ENCODE measurements around the gene EIF1AD. TPM values are rescaled to one million over a fixed set of nuclear protein-coding genes. Genes with fewer than 3 reads are reported as not detected.

EIF1AD gene
- total RNA-seq, 1 experiment from 2014 or later = 64.6 TPM

DNA sequence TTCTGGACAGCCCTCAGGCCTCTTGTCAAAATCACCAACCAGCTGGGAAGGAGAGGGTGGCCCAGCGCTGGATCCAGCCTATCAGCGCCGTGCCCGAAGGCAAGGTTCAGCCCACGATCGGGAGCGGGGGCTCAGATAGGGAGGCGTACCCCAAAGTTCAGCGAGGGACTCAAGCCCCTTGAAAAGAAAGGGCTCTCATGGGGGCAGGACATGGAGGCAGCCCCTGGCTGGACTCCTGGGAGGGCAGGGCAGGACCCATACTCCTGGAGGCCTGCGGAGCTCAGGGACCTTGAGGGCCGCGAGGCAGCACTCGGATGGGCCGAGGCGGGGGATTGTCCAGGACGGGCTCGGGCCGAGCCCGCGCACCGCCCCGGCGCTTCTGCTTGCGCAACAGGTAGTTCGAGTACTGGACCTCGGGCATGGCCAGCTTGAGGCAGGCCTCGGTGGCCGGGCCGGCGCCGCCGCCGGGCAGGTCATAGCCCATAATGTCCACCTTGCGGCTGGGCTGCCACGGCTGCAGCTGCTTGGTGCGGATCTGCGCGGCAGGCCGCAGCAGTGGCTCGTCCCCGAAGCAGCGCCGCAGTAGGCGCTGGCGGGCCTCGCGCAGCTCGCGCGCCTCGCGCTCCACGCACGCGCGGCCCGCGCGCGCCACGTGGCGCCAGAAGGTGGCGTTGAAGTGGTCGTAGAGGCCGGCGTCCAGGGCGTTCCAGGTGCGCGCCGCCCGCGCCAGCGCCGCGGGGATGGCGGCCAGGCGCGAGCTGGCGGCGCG lies 40.5 kb upstream of the EIF1AD start:
- intact Hi-C loops (cut with micrococcal nuclease; ENCODE audit: unreplicated experiment) (no loop called here), in situ Hi-C loops (cut with HindIII; ENCODE audit: low pct_unique_long_range_greater_than_20kb, low sequenced_read_pairs) (no loop called here)
- TF ChIP-seq SIN3A (IDR thresholded peaks at IDR 0.05; ENCODE audit: borderline replicate concordance, insufficient read depth, low read depth, low read length) = no peak
- TF ChIP-seq TCF7L2 (IDR thresholded peaks at IDR 0.05; ENCODE audit: low read depth, low read length) = no peak
- no peak overlapping the region for H3K4me3 ChIP-seq (ENCODE audit: low read depth in 2 of 2, low read length in 2 of 2)
- H3K9me3 ChIP-seq (ENCODE audit: control insufficient read depth, insufficient read depth, low read depth, low read length) = peaks cover under 1% of the 10 kb centered on the region; the same call in 1 of the 2 replicates
- no peak overlapping the region for H3K27ac ChIP-seq (ENCODE audit: low read length)
- no TSS peak for BruUV-seq (replicated peaks)
- no peak for DNase-seq (ENCODE audit: low read depth, low spot score)
- CTCF ChIA-PET = no interaction called here
- no peaks in the 10 kb centered on the region for H3K36me3 ChIP-seq (ENCODE audit: control insufficient read depth, insufficient read depth, low read length)
- POLR2A ChIA-PET = no interaction called here
- ATAC-seq = no peak
- peaks cover 3% of the 10 kb centered on the region; the same call in 1 of the 2 replicates for H3K4me1 ChIP-seq (ENCODE audit: control insufficient read depth, insufficient read depth, low read length)
- no peaks in the 10 kb centered on the region for H3K27me3 ChIP-seq (ENCODE audit: control insufficient read depth, insufficient read depth, low read length)

DNA sequence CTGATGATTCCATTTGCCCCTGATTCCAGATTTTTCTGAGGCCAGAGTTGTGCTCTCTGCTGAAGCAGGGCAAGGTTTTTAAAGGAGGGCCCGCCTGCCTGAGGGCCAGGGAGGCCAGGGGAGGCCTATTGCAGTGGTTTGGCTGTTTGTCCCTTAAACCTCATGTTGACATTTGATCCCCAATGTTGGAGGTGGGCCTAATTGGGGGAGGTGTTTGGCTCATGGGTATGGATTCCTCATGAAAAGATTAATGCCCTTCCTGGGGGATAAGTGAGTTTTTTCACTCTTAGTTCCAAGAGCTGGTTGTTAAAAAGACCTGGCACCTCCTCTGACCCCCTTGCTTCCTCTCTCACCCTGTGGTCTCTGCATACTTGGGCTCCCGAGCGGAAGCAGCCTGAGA lies 37.8 kb upstream of the EIF1AD start:
- H3K9me3 ChIP-seq (ENCODE audit: control insufficient read depth, insufficient read depth, low read depth, low read length) = peaks cover 2% of the 10 kb centered on the region; the same call in 1 of the 2 replicates
- TF ChIP-seq TCF7L2 (IDR thresholded peaks at IDR 0.05; ENCODE audit: low read depth, low read length) (no peak), POLR2AphosphoS5 (IDR thresholded peaks at IDR 0.05; ENCODE audit: low read depth, low read length) (no peak), SIN3A (IDR thresholded peaks at IDR 0.05; ENCODE audit: borderline replicate concordance, insufficient read depth, low read depth, low read length) (no peak)
- TF ChIP-seq, protein P1, sequence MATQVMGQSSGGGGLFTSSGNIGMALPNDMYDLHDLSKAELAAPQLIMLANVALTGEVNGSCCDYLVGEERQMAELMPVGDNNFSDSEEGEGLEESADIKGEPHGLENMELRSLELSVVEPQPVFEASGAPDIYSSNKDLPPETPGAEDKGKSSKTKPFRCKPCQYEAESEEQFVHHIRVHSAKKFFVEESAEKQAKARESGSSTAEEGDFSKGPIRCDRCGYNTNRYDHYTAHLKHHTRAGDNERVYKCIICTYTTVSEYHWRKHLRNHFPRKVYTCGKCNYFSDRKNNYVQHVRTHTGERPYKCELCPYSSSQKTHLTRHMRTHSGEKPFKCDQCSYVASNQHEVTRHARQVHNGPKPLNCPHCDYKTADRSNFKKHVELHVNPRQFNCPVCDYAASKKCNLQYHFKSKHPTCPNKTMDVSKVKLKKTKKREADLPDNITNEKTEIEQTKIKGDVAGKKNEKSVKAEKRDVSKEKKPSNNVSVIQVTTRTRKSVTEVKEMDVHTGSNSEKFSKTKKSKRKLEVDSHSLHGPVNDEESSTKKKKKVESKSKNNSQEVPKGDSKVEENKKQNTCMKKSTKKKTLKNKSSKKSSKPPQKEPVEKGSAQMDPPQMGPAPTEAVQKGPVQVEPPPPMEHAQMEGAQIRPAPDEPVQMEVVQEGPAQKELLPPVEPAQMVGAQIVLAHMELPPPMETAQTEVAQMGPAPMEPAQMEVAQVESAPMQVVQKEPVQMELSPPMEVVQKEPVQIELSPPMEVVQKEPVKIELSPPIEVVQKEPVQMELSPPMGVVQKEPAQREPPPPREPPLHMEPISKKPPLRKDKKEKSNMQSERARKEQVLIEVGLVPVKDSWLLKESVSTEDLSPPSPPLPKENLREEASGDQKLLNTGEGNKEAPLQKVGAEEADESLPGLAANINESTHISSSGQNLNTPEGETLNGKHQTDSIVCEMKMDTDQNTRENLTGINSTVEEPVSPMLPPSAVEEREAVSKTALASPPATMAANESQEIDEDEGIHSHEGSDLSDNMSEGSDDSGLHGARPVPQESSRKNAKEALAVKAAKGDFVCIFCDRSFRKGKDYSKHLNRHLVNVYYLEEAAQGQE (IDR thresholded peaks at IDR 0.05; ENCODE audit: insufficient read depth in 1 of 2, low read depth in 2 of 2, low read length in 1 of 2) = no peak
- TF ChIP-seq, protein P2, sequence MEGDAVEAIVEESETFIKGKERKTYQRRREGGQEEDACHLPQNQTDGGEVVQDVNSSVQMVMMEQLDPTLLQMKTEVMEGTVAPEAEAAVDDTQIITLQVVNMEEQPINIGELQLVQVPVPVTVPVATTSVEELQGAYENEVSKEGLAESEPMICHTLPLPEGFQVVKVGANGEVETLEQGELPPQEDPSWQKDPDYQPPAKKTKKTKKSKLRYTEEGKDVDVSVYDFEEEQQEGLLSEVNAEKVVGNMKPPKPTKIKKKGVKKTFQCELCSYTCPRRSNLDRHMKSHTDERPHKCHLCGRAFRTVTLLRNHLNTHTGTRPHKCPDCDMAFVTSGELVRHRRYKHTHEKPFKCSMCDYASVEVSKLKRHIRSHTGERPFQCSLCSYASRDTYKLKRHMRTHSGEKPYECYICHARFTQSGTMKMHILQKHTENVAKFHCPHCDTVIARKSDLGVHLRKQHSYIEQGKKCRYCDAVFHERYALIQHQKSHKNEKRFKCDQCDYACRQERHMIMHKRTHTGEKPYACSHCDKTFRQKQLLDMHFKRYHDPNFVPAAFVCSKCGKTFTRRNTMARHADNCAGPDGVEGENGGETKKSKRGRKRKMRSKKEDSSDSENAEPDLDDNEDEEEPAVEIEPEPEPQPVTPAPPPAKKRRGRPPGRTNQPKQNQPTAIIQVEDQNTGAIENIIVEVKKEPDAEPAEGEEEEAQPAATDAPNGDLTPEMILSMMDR (IDR thresholded peaks at IDR 0.05) = no peak
- no peaks in the 10 kb centered on the region for H3K27me3 ChIP-seq (ENCODE audit: control insufficient read depth, insufficient read depth, low read length)
- H3K4me3 ChIP-seq (ENCODE audit: low read depth in 2 of 2, low read length in 2 of 2) = no peak overlapping the region
- ChIA-PET POLR2A (no interaction called here), CTCF (no interaction called here)
- ATAC-seq (no peak), DNase-seq (ENCODE audit: low read depth, low spot score) (no peak)
- H3K27ac ChIP-seq (ENCODE audit: low read length) = no peak overlapping the region
- BruUV-seq (replicated peaks) = no TSS peak
- no peaks in the 10 kb centered on the region for H3K36me3 ChIP-seq (ENCODE audit: control insufficient read depth, insufficient read depth, low read length)
- intact Hi-C loops (cut with micrococcal nuclease; ENCODE audit: unreplicated experiment) = no loop called here
- H3K4me1 ChIP-seq (ENCODE audit: control insufficient read depth, insufficient read depth, low read length) = no peaks in the 10 kb centered on the region
- in situ Hi-C loops (cut with HindIII; ENCODE audit: low pct_unique_long_range_greater_than_20kb, low sequenced_read_pairs) = no loop called here

DNA sequence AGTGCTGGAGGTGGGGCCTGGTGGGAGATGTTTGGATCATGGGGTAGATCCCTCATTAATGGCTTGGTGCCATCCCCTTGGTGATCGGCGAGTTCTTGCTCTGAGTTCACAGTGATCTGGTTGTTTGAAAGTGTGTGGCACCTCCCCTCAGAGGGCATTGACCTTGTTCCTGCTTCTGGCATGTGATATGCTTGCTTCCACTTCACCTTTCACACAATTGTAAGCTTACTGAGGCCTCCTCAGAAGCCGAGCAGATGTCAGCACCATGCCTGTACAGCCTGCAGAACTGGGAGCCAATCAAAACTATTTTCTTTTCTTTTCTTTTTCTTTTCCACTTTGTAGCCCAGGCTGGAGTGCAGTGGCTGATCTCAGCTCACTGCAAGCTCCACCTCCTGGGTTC lies 35.4 kb upstream of the EIF1AD start:
- Histone ChIP-seq H3K4me3 (ENCODE audit: low read depth in 2 of 2, low read length in 2 of 2) (no peak overlapping the region), H3K27ac (ENCODE audit: low read length) (no peak overlapping the region), H3K36me3 (ENCODE audit: control insufficient read depth, insufficient read depth, low read length) (no peaks in the 10 kb centered on the region), H3K27me3 (ENCODE audit: control insufficient read depth, insufficient read depth, low read length) (no peaks in the 10 kb centered on the region), H3K4me1 (ENCODE audit: control insufficient read depth, insufficient read depth, low read length) (no peaks in the 10 kb centered on the region), H3K9me3 (ENCODE audit: control insufficient read depth, insufficient read depth, low read depth, low read length) (peaks cover 2% of the 10 kb centered on the region; the same call in 1 of the 2 replicates)
- TF ChIP-seq POLR2AphosphoS5 (IDR thresholded peaks at IDR 0.05; ENCODE audit: low read depth, low read length) (no peak), TCF7L2 (IDR thresholded peaks at IDR 0.05; ENCODE audit: low read depth, low read length) (no peak), SIN3A (IDR thresholded peaks at IDR 0.05; ENCODE audit: borderline replicate concordance, insufficient read depth, low read depth, low read length) (no peak)
- TF ChIP-seq, protein P1 (IDR thresholded peaks at IDR 0.05; ENCODE audit: insufficient read depth in 1 of 2, low read depth in 2 of 2, low read length in 1 of 2) = no peak
- TF ChIP-seq, protein P2 (IDR thresholded peaks at IDR 0.05) = no peak
- CTCF ChIA-PET = no interaction called here
- BruUV-seq (replicated peaks) = no TSS peak
- ATAC-seq (no peak), DNase-seq (ENCODE audit: low read depth, low spot score) (no peak)
- intact Hi-C loops (cut with micrococcal nuclease; ENCODE audit: unreplicated experiment) = no loop called here
- POLR2A ChIA-PET = no interaction called here
- in situ Hi-C loops (cut with HindIII; ENCODE audit: low pct_unique_long_range_greater_than_20kb, low sequenced_read_pairs) = no loop called here
